Measurements from ENCODE around the gene PINLYP.
"Not testable (repeated sequence)": the region's sequence is repeated elsewhere in the genome, so short reads cannot be mapped to it uniquely, and the experiment has no call there.

The PINLYP gene

GRCh38 chr19:43575156-43575950, at the start of gene PINLYP, which contains the start of gene XRCC1:
TSS of gene PINLYP (plus strand) at chr19:43575801. CDS start at chr19:43577192, 1,391 bp downstream.
TSS of gene XRCC1 (minus strand) at chr19:43575527. CDS start at chr19:43575458, 69 bp downstream.
- peak; percentile 94 for DNase-seq

DNA sequence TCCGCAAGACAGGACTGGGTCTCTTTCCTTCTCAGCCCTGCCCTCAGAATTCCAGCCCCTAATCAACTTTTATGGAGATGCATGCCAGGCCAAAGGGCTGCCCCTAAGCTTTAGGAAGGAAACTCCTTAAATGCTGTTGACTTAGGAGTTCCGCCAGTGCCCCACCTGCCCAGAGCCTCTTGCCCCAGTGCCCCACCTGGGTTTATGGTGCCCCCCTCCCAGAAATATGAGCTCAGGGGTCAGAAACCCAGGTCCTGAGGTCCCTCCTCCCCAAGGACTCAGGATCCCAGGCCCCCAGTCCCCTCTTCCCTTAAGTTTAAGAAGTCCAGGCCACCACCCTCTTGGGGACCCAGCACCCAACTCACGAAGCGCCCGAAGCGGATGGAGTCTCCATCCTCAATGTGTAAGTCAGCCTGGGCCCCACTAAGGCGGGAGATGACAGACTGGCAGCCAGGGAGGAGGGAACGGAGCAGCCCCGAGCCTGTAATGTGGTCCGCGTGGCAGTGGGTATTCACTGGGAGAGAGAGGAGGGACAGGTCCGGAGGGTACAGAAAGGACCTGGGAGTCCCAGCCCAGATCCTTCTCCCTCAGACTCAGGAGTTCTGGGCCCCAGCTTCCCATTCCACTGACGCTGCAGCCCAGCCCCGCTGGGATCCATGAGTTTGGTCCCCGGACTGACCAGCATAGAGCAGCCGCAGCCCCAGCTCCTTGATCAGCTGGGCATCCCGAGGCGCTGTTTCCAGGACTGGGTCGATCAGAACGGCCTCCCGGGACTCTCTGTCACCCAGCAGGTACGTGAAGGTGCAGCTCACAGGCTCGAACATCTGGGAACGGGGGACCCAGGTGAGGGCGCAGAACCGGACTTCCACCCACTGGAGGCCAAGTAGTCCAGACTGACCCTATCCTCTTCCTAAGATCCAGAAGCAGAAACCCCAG, 49.5 kb upstream of the PINLYP start:
- DNase-seq: no peak

DNA sequence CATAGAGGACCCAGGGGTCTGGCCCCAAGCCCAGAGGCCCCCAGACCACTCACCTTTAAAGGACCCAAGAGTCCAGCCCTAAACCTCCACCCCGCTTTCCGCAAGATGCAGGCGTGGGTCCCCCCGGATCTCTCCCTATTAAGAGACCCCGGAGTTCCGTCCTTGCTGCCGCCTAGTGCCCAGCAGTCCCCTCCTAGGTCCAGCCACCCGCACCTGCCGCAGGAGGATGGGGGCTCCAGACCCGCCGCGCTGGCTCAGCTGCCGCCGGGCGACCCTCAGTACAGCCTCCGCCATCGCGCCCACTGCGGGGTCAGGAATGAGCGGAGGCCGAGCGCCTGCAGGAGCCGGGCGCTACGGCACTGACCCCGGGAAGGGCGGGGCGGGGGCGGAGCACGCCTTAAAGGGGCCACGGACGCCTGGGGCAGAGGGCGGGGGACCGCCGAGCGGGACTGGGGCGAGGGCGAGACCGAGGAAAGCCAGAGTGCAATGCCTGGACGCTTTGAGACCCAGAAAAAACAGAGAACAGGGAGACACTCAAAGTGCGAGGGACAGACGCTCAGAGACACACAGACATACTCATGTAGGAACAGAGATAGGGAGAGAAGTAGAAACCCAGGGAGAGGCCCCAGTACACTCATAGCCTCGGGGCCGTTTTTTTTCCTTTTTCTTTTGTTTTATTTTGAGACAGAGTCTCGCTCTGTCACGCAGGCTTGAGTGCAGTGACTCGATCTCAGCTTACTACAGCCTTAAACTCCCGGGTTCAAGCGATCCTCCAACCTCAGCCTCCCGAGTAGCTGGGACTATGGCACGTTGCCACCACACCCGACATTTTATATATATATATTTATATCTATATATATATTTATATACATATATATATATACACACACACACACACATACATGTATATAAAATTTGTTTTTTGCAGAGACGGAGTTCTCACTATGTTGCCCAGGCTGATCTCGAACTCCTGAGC, 48.4 kb upstream of the PINLYP start, which contains the start of gene ETHE1:
Gene ETHE1, minus strand, starts transcription at position 318 of the 976 bp plus-strand sequence. Its CDS starts 24 bp downstream, at position 294.
- peak; percentile 40 for DNase-seq

DNA sequence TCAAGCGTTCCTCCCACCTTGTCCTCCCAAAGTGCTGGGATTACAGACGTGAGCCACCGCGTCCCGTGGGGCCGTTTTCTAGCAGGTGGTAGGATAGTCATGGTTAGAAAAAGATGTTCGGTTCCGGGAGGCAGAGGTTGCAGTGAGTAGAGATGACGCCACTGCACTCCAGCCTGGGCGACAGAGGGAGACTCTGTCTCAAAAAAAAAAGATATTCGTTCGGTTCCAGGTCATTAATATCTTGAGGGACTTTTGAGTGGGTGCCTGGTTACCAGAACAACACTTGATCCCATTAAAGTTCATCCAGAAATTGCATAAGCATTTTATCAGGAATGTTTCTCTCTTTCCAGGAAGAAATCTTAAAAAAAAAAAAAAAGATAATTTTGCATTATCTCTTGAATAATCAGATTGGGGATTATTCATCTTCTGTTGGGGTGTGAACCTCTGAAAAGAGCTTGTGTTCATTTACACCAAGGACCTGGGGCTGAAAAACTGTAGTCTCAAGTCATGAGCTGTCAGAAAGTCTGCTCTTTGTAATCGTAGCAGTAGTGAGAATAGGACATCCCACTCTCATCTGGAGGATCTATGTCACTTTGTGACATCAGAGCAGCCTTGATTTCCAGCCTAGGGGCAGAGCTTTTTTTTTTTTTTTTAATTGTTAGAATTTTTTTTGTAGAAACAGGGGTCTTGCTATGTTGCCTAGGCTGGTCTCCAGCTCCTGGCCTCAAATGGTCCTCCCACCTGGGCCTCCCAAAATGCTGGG, 47.6 kb upstream of the PINLYP start:
- peak; percentile 18 for DNase-seq

GRCh38 chr19:43532571-43532961, 43.0 kb upstream of the PINLYP start:
- DNase-seq: peak; percentile 57

- peak; percentile 83 for DNase-seq
Measured at GRCh38 chr19:43532962-43533545, 42.5 kb upstream of the PINLYP start, which contains the start of gene ZNF575. TSS of gene ZNF575 (plus strand) at chr19:43533188. CDS start at chr19:43534423, 1,235 bp downstream.

DNA sequence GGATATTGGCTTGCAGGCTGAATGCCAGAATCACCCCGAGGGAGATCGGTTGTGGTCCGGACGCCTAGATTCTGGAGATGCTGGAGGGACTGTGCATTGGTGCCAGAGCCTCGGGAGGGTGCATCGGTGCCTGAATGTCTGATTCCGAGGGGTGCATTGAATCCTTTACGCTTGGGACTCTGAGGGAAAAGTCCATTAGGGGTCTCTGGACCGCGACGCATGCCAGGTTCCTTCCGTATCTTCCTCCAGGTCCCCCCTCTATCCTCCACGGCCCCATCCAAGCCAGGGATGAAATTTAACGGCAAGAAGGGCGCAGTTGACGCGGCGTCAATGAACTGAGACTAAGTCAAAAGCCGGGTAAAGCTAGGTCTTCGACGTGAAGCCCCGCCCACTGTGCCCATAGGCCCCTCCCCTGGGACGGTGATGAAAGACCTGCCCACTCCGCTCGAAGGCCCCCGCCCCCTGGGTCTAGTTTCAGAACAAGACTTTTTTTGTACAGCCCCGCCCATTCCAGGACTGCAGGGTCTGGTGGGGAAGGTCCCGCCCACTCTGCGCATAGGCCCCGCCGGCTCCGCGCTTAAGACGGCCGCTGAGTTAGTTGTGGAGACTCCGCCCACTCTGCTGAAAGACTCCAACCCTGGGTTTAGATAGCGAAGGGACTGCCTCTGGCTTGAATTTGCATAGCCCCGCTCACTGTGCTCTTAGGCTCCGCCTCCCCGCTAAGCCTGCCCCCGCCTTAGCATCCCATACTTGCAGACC, 41.9 kb upstream of the PINLYP start:
- DNase-seq: no peak

DNA sequence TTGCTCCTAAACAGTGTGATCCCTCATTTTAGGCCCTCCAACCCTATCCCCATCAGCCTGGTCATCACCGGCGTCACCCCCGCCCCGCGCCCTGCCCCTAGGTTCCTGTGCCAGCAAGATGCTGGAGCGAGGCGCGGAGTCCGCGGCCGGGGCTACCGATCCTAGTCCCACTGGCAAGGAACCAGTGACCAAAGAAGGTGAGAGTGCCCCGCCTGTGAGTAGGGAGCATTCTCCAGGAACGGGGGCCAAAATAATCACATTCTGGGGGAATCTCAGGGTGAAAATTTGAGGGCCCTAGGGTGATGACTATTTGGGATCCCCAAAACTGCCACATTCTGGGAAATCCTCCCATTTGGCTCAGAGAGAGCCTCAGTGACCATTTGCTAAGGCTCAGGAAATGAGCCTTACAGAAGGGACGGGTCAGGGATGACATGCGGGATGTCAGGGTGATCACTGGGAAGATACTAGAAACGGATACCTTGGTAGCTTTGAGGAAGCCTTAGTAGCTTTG, 41.2 kb upstream of the PINLYP start:
- no peak for DNase-seq

DNA sequence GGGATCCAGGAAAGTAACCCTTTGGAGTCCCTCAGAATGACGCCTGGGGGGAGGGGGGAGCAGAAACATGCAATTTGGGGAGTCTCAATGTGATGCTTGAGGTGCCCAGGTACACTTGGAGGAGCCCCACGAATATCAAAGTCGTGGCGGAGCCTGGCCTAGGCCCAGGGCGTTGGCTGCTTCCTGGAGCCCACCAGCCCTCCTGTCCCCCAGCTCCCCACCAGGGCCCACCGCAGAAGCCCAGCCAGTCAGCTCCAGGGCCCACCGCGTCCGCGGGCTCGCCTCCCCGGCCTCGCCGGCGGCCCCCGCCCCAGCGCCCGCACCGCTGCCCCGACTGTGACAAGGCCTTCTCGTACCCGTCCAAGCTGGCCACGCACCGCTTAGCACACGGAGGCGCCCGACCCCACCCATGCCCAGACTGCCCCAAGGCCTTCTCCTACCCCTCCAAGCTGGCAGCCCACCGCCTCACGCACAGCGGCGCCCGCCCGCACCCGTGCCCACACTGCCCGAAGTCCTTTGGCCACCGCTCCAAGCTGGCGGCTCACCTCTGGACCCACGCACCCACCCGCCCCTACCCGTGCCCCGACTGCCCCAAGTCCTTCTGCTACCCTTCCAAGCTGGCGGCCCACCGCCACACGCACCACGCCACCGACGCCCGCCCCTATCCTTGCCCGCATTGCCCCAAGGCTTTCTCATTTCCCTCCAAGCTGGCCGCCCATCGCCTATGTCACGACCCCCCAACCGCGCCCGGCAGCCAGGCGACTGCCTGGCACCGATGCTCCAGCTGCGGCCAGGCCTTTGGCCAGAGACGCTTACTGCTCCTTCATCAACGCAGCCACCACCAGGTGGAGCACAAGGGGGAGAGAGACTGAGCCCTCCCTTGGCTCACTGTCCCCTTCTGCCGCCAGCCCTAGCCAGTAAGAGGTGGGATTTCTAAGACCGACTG, 40.5 kb upstream of the PINLYP start:
- DNase-seq: no peak

- no peak for DNase-seq
Measured at GRCh38 chr19:43538922-43539321, 36.7 kb upstream of the PINLYP start.

- DNase-seq: no peak
Measured at GRCh38 chr19:43540381-43540780, 35.2 kb upstream of the PINLYP start.

DNA sequence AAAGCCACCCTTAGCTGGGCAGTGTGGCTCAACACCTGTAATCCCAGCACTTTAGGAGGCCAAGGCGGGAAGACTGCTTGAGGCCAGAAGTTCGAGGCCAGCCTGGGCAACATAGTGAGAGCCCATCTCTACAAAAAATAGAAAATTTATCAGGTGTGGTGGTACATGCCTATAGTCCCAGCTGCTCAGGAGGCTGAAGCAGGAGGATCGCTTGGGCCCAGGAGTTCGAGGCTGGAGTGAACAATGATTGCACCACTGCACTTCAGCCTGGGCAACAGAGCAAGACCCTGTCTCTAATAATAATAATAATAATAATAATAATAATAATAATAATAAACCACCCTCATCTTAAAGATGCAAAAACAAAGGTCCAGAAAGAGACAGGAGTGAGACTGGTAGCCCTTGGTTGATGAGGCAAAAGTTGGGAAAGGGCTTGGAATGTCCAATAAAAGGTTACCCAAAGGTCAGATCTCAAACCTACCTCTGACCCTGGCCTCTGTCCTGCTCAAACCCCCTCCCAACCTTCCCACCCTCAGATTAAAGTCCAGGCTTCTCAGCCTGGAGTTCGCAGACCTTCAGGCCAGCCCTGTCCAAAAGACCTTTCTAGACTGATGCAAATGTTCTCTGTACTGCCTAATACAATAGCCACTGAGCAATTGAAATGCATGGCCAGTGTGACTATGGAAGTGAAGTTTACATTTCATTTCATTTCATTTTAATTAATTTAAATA, 33.5 kb upstream of the PINLYP start:
- DNase-seq: no peak

DNA sequence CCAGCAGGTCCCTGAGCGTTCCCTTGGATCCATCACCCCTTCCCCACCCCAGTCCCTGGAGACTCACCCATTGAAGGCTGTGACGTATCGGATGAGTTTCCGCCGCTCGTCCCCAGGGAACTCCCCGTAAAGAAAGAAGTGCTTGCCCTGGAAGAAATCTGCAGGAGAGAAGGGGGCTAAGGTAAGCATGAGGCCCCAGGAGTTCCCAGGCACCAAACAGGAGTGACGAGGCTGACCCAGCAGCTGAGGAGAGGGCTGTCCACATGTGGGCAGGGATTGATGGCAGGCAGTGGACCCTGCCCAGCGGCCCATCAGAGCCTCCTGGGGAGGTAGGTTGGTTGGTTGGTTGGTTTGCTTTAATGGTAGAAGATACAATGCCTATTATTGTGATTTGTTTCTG, 31.5 kb upstream of the PINLYP start:
- DNase-seq: no peak

DNA sequence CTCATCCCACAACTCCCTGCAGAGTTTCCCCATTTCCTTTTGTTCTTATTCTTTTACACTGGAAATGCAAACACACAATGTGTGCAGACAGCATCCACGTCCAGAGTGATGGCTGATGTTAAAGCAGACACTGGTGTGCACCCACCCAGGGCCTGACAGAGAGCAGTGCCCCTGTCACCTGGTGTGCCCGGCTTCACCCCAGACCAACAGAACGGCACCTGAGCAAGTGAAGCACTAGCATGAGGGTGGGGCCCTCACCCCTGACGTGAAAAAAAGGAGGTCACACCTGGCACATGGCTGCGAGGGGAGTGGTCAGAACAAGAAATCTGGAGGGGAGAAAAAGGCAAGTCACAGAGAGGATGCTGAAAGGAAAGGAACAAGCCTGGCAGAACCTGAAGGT, 30.3 kb upstream of the PINLYP start:
- no peak for DNase-seq

DNA sequence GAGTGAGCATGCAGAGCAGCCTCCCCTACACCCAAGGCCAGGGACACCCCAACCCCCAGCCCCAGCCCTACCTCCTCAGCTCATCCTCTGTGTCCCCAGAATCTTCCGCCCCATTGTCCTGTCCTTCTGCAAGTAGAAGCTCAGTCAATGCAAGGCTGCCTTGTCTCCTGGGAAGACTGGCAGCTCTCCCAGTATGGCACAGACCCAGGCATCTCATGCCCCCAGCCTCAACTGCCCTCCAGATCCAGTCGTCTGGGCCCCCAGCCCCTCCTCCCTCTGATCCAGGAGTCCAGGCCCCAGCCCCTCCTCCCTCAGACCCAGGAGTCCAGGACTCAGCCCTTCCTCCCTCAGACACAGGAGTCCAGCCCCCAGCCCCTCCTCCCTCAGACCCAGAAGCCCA, 29.6 kb upstream of the PINLYP start:
- no peak for DNase-seq

DNA sequence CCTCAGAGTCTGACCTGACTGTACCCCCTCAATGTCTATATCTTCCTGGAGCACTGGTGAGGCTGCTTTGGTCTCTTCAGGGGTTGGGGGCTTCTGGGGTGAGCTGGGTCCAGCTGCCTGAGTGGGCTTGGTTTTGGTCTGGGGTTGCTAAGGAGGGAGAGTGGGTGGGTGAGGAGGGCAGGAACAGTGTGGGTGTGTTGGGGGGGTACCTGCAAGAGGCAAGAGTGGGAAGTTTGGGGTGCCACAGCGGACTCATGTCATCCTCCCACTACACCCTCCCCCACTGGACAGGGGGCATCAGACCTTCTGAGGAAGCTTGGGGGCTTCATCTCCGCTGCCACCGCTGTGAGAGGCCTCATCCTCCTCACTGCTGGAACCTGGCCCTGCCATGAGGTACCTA, 29.0 kb upstream of the PINLYP start:
- DNase-seq: no peak

DNA sequence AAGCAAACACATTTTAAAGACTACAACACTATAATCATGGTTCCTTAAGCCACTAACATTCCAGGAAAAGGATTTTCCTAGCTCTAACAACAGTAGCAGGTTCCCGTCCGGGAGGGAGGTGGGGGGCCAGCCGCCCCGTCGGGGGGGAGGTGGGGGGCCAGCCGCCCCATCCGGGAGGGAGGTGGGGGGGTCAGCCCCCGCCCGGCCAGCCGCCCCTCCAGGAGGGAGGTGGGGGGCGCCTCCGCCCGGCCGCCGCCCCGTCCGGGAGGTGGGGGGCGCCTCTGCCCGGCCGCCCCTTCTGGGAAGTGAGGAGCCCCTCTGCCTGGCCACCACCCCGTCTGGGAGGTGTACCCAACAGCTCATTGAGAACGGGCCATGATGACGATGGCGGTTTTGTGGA, 27.7 kb upstream of the PINLYP start:
- not testable (repeated sequence) for DNase-seq

- DNase-seq: no peak
Measured at GRCh38 chr19:43548706-43549105, 26.9 kb upstream of the PINLYP start.
